Suppressor macrophage (primary cell): ENCODE measurements around the gene CD4.
"Not testable (repeated sequence)": the region's sequence is repeated elsewhere in the genome, so short reads cannot be mapped to it uniquely, and the experiment has no call there.

ENCODE experiments used
- DNase-seq, 4 experiments: peaks; one replicate each; pipeline ENCODE4 v3.0.0-alpha.2; 2020 to 2022
- total RNA-seq, 17 experiments: gene quantifications; one replicate each; lab custom pipeline; 2026; ENCODE audit warnings: mixed read lengths in 6 of 17, inconsistent platforms in 3 of 17; lab: John Stamatoyannopoulos, UW

Gene CD4
- total RNA-seq = 158 to 470 (median 270) reads per million in 17 experiments

DNA sequence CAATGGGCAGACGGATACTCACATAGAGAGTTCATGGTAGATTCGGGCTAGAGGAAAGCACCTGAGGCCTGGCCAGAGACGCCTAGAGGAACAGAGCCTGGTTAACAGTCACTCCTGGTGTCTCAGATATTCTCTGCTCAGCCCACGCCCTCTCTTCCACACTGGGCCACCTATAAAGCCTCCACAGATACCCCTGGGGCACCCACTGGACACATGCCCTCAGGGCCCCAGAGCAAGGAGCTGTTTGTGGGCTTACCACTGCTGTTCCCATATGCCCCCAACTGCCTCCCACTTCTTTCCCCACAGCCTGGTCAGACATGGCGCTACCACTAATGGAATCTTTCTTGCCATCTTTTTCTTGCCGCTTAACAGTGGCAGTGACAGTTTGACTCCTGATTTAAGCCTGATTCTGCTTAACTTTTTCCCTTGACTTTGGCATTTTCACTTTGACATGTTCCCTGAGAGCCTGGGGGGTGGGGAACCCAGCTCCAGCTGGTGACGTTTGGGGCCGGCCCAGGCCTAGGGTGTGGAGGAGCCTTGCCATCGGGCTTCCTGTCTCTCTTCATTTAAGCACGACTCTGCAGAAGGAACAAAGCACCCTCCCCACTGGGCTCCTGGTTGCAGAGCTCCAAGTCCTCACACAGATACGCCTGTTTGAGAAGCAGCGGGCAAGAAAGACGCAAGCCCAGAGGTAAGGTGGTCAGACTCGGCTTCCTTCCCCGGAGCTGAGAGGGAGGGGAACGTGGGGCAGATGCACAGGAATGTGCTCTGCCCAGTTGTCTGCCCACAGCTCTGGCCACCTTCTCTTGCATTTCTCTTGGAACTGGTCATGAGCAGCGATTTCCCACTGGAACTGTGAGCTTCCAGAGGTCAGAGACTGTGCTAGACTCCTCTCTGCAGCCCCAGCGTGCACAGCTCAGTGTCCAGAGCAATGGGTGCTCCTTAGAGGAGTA lies at the start of gene CD4:
Gene CD4 (plus strand): TSS at position 557 of the 953 bp plus-strand sequence. CDS start 10,611 bp downstream, outside the sequence.
- peak; percentile 92 to 96 (median 94) for DNase-seq

DNA sequence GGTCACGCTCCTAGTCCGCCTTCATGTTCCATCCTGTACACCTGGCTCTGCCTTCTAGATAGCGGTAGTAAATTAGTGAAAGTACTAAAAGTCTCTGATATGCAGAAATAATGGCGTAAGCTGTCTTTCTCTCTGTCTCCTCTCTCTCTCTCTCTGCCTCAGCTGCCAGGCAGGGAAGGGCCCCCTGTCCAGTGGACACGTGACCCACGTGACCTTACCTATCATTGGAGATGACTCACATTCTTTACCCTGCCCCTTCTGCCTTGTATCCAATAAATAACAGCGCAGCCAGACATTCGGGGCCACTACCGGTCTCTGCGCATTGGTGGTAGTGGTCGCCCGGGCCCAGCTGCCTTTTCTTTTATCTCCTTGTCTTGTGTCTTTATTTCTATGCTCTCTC lies 47.2 kb upstream of the CD4 start:
- DNase-seq = not testable (repeated sequence)

DNA sequence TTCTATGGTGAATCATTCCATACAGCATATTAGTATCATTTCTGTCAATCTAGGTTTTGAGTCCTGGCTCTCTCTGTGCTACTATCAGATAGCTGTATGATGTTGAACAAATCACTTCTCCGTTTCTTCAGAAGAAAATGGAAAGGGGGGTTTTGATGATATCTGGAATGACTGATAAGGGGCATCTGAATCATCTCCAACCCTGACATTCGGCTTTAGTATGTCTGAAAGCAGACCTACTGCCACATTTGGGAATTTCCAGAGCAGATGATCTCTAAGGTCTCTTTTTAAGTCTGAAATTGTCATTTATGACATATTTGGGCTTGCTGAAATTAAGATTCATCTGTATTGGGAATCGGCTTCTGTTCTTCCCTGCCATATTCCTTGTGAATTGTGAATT lies 46.5 kb upstream of the CD4 start:
- no peak for DNase-seq

DNA sequence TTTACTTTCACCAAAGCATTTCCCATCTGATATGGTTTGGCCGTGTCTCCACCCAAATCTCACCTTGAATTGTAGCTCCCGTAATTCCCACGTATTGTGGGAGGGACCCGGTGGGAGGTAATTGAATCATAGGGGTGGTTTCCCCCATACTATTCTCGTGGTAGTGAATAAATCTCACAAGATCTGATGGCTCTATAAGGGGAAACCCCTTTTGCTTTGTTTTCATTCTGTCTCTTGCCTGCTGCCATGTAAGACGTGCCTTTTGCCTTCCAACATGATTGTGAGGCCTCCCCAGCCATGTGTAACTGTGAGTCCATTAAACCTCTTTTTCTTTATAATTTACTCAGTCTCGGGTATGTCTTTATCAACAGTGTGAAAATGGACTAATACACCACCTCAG lies 46.0 kb upstream of the CD4 start:
- peak in 2 of 4 experiments; percentile 17 to 35 for DNase-seq

DNA sequence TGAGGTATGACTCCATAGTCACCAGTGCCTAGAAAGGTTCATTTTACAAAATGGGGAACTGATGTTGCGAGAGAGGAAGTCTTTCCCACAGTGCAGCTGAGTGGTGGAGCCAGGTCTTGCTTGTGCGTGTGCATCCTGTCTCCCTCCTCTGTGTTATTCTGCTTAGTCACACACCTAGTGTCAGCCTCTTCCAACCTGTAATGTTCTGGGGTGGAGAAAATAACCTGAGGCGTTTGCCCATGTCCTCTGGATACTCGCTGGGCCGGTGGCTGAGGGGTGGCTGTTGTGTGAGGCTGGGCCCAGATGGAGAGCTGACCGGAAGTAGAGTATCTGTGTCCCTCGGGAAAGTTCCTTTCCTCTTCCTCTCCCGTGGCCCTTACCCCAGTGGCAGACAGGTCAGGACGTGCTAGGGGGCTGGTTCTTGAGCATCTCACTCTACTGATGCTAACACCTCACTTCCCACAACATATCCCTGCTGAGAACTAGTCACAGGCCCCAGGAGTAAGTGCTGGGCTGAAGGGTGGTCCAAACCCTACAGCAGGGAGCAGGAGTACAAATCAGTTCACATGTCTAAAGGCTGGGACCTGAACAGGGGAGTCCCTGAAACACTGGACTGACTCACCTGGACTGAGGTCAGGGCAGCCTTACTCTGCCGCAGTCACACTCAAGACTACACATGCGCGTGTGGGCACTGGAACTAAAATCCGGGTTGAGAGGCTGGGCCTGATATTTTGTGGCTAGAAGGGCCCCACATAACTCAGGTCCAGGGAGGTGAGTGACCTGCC lies 43.4 kb upstream of the CD4 start:
- peak; percentile 78 to 92 (median 84) for DNase-seq

DNA sequence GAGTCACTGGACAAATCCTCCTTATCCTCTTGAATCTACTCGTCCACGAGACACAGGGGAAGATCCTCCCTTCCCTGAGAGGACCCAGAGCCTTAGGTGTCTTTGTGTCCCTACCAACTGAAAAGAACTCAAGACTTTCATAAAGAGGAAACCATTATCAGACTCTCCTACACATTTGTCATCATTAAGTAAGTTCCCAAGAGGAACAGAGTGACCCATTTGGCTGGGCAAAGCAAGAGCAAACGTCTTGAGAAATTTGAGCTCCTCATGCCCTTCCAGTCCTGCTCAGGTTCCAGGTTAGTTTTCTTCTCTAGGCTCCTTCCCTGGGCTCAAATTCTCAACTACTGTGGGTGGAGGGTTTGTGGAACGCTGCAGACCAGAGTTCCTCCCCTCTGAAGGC lies 42.1 kb upstream of the CD4 start:
- DNase-seq = peak in 3 of 4 experiments; percentile 50 to 61 (median 53)

DNA sequence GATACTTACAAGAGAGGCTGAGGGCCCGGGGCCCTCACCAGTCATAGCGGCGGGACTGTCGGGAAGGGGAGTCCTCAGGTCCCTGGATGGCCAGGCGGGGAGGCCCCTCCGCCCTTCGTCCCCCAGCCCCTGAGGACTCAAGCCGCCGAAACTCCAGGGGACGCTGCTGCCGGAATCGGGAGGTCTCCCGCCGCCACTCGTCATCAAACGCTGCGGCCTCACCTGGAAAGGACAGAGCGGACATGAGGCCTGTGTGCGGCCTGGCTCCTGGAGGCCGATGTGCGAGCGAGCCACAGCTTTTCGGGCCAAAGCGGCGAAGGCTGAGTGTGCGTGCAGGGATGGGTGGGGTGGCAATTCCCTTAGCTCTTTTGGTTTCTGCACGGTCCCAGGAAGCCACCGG lies 40.6 kb upstream of the CD4 start:
- no peak for DNase-seq

DNA sequence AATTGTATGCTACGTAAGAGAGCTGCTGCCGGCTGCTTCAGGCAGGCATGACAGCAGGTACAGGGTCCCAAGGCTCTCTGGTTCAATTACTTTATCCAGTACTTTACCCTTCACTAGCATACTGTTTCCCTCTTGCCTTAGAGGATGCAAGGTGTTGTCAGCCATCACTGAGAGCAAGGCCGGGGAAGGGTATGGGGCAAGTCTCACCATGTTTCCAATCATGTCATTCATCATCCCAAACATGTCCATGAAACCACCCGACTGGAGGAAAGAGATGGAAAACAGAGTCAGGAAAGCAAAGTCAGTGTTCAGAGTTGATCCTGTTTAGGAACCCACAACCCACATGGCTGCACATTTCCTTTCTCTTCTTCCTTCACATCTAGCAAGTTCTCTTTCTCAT lies 38.8 kb upstream of the CD4 start:
- no peak for DNase-seq

DNA sequence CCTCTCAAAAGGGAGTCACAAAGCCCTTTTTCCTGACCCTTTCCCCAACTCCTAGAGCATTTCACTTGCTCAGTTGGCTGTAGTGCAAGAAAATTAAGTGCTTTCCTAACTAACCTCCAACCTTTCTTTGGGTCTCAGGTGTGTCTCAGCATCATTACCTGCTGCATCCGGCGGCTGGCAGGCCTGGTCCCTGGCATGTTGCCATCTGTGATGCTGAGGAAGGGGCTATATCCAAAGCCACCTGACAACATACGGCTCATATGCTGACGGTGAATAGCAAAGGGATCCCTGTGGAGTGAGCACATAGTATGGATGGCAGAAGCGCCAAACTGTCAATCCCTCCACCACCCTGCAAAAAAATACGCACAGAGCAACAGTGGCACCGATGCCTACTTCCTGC lies 37.6 kb upstream of the CD4 start:
- DNase-seq = no peak

DNA sequence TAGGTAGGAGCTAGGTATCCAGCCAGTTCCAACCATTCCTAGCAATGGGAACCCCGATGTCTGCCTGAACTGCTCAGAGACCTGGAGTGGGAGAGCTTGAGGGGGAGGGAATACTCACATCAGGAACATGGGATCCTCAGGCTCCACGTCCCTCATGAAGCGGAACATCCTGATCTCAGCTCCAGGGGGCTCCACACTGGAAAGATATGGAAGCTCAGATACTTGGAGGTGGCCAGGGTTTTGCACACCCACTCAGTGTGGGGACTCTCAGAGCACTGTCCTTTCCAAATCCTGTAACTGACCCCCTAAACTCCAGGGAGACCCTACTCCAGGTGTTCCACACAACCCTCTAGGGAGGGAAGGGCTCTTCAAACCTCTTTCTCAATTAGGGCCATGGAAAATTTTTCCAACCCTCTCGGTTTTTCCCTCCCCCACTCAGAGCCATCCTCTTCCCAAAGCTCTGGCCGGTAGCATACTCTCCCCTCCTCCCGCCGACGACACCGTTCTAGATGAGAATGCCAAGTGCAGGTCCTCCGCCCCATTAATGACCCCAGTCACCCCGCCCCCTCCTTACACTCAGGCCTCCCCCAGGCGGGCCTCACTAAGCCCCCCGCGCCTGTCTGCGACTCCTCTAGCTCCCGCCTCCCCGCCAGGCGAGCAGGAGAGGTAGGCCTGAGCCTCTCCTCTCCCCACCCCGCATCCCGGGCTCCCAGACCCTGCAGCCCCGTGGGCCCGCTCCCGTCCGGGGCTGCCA lies 37.0 kb upstream of the CD4 start:
- no peak for DNase-seq

DNA sequence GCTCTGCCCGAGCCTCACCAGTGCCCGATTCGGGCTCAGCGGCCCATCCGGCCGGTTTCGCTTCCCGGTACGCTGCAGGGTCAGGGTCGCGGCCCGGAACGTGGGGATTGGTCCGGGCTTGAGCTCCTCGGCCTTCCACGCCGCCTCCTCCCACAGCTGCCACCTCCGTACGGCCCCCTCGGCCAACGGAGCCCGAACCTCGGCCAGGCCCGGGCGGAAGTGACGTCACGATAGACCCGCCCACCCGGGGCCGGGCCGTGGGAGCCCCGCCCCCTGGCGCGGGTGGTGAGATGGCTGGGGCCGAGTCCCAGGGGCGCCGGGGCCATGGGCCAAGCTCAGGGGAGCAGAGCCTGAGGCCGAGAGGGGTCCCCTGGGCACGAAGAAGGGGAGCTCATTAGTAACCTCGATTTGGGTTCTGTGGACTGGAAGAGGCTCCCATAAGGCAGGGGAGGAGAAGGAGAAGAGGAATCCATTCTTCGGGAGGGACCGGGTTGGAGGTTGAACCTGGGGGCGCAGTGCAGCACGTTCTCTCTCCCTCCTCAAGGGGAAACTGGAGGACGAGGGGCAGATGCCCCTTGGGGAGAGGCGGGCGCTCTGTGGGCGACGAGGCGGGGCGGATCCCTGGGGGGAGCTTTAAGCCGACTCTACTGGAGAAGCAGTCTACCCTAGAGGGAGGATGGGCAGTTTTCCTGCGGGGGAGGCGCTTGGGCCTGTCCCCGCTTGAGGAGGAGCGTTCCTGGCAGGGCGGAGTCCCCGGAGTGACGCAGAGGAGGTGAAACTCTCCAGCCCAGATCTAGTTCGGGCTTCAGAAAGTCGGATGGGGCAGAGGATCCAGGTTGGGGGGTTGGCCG lies 36.2 kb upstream of the CD4 start, which contains the start of gene MLF2:
Gene MLF2 (minus strand): TSS at position 221 of the 851 bp plus-strand sequence. CDS start 807 bp downstream, outside the sequence.
- DNase-seq = peak; percentile 99

DNA sequence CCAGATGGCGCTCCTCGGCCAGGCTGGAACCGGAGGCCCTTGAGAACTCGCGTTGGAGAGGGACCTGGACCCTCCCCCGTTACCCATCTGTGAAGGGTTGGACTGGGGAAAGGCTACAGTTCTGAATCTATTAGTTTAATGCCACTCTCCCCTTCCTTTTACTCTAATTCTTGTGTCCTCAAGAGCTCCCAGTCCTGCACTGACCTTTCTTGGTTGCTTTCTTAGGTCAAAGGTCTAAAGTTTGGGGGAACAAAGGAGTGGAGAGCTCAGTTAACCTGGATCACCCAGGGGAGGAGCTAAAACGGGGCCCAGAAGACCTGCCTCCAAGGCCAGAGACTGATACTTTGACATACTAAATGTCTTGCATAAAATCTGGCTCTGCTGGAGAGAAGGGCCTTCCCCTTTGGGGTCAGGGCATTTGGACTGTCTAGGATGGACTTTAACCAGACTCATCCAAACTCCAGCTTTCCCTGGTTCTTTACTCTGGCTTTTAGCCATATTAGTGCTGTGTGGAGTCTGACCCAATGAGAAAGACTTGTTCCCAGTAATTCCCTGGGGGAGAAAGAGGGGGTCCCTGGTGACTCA lies 35.5 kb upstream of the CD4 start:
- DNase-seq = peak in 3 of 4 experiments; percentile 52 to 61 (median 55)

DNA sequence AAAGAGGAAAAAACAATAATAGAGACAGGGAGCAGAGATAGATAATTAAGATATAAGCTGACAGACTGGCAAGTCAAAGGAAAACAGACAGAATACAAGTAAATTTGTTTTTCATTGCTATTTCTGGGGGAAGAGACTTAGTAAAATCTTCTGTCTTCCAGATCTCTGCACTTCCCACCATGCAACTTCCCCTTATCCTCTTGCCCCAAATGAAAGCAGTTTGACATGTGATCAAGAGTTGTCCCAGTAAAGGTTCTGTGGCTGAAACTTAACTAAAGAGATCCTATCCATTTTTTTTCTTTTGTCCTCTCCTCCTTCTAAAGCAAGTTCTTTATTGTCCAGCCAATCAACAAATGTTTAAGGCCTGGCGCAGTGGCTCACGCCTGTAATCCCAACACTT lies 34.9 kb upstream of the CD4 start:
- peak; percentile 44 to 81 (median 68) for DNase-seq

DNA sequence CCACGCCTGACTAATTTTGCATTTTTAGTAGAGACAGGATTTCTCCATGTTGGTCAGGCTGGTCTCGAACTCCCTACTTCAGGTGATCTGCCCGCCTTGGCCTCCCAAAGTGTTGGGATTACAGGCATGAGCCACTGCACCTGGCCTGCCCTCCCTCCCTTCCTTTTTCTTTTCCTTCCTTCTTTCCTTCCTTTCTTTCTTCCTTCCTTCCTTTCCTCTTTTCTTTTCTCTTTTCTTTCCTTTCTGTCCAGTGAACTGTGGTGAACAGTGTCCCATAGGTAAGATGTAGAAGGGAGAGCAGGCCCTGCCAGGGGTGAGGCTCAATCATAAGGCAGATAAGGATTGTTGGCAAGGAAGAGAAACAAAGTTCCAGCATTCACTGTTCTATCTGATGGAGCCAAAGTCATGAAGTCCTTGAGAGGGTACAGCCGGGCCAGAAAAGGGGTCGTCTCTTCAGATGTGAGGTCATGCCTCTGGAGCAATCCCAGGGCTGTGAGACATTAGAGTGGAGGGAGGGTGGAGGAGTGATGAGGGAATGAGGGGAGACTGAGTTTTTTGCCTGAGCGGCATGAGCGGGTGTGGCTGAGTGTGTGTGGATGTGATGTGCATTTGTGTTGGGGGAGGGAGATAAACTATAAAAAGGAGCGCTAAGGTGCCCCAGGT lies 32.2 kb upstream of the CD4 start:
- DNase-seq = no peak

DNA sequence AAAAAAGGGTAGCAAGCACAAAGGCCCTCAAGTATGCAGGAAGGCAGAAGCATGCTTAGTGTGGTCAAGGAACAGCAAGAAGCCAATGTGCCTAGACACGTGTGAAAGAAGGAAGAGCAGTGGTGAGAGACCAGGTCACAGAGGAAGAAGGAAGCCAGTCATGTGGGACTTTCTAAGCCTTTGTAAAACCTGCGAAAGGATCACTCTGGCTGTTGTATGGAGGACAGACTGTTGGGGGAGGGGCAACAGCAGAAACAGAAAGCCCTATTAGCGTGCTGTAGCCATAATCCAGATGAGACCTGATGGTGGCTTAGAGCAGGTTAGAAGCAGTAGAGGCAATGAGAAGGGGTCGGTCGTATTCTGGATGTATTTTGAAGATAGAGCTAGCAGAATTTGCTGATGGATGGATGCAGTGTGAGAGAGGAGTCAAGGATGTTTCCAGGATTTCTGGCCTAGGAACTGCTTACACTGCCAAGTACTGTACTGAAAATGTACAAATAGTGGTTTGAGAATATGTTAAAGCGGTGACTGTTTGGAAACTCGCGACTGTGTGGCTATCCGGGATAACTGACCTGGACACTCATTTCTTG lies 30.7 kb upstream of the CD4 start:
- DNase-seq = peak in 3 of 4 experiments; percentile 41 to 47 (median 42)

DNA sequence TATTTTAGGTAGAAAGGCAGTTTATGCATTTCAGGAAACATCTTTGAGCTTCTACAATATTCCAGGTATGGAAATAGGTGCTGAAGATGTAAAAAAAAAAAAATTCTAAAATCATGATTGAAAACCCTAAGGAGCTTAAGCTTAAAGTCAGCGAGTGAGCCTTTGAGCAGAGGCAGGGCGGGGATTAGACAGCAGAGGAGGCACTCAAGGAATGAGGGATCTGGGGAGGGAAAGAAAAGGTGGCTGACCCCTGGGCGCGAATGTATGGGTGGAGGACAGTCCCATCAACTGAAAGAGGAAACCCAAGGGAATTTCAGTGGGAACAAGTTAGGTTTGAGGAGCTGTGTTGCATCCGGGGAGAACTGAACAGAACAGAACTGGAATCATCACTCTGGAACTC lies 29.6 kb upstream of the CD4 start:
- DNase-seq = no peak

DNA sequence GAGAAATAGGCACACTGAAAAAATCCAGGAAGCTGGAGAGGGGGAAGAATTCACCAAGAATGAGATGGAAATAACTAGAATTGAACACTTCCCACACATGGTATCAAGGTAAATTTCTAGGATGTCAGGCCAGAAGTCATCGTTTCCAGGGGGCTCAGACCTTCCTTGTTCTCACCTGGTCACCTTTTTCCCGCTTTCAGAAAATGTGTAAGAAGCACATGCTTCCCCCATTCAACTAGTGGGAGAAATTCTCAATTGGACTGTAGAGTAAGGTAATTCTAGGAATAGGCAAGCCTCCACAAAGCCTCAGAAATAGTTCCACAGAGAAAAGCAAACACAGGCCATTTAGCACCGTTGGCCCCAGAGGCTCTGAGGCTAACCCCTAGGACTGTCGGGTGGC lies 25.9 kb upstream of the CD4 start:
- no peak for DNase-seq

DNA sequence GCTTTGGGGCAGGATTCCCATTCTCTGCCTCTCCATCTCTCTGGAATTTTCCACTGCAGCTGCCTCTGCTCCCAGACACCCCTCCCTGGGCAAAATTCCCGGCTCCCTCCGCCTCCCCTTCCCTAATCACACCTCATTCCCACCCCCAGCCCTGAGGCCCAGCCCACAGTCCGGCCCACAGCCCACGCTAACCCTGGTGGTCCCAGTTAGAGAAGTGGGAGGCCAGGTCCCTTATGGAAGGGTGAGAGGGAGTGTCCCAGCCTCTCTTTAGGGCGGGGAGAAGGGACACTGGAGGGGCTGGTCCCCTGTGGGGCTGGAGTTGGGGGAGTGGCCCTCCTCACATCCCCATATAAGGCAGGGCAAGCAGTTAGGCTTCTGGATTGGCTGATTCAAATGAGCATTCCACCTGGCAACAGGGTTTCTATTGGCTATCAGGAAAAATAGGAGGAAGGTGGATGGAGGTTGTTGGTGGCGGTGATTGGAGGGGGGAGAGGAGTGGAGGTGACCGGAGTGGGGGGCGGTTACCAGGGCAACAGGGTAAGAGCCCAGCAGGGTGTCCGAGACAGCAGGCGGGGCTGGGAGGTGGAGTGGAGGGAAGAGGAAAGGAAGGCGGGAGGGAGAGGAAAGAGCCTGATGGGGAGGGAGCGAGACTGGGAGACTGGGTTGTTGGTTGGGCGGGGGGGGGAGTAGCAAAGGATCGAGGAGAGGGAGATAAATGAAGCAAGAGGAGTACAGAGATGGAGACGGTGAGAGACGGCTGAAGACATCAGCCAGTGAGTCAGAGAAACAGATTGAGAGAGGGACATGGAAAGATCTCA lies 25.1 kb upstream of the CD4 start:
- DNase-seq = peak; percentile 72 to 85 (median 82)

DNA sequence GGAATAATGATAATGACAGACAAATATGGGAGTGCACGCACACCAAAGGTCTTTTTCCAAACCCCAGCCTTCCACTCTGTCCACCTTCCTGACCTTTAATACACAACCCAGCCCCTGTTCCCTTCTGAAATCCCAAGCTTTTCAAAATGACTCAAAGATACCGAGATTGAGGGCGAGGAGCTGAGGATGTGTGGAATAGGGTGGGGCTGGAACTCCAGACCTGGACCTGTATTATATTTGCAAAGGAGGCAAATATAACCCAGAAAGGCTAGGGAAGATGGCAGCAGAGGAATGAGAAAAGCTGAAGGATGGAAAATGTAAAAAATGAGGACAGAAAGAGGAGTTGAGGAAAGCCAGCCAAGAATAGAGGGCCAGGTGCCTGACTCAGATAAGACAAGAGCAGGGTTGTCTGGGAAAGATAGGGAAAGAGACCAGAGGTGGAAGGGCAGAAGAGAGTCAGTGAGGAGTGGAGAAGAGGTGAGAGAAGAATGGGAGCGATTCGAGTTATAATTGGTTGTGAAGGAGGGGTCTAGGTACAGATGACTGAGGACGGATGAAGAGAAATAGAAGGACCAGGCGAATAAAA lies 24.2 kb upstream of the CD4 start:
- no peak for DNase-seq
